Measurements from ENCODE around the gene TMEM208. TPM values are rescaled to one million over a fixed set of nuclear protein-coding genes. Genes with fewer than 3 reads are reported as not detected.
A peak's percentile ranks its signal among the peaks of the same experiment; 100 is the strongest.

TMEM208 gene
- total and polyA plus RNA-seq, 4 donors, result 22.1 to 196 (median 93.8) TPM

GRCh38 chr16:67230809-67231660, 4.1 kb downstream of the TMEM208 start:
- no peak for TF ChIP-seq CTCF (IDR thresholded peaks at IDR 0.05; ENCODE audit: control extremely low read depth, extremely low read depth)
- Histone ChIP-seq H3K36me3 (ENCODE audit: control insufficient read depth in 4 of 4, insufficient read depth in 4 of 4, low read length in 4 of 4) (peaks cover 11 to 67% (median 50%) of the 10 kb centered on the region in 4 donors), H3K27me3 (ENCODE audit: control insufficient read depth in 3 of 3, insufficient read depth in 3 of 3, low read length in 2 of 3) (no peaks in the 10 kb centered on the region), H3K9me3 (ENCODE audit: control insufficient read depth in 4 of 4, insufficient read depth in 3 of 4, low read length in 3 of 4) (no peaks in the 10 kb centered on the region), H3K4me1 (ENCODE audit: control insufficient read depth in 5 of 5, insufficient read depth in 5 of 5, low read length in 5 of 5) (peaks cover 2 to 12% (median 9%) of the 10 kb centered on the region in 5 donors), H3K27ac (ENCODE audit: low read depth in 1 of 2, low read length in 1 of 2) (peak overlapping the region in 1 of 2 donors; percentile 29), H3K4me3 (no peak overlapping the region), H3K9ac (ENCODE audit: insufficient read depth in 1 of 2, low read length in 2 of 2) (no peak overlapping the region)
- WGBS, 2 donors, result 88 to 95% methylated on average over 12 of the region's 12 CpGs
- ATAC-seq (ENCODE audit: insufficient read depth, low FRiP score) (no peak), DNase-seq (no peak)

- Histone ChIP-seq H3K27me3 (ENCODE audit: control insufficient read depth in 3 of 3, insufficient read depth in 3 of 3, low read length in 2 of 3) (no peaks in the 10 kb centered on the region), H3K9ac (ENCODE audit: insufficient read depth in 1 of 2, low read length in 2 of 2) (no peak overlapping the region), H3K4me1 (ENCODE audit: control insufficient read depth in 5 of 5, insufficient read depth in 5 of 5, low read length in 5 of 5) (peaks cover 0 to 1% (median 0%) of the 10 kb centered on the region in 5 donors), H3K4me3 (no peak overlapping the region), H3K9me3 (ENCODE audit: control insufficient read depth in 4 of 4, insufficient read depth in 3 of 4, low read length in 3 of 4) (no peaks in the 10 kb centered on the region), H3K27ac (ENCODE audit: low read depth in 1 of 2, low read length in 1 of 2) (no peak overlapping the region), H3K36me3 (ENCODE audit: control insufficient read depth in 4 of 4, insufficient read depth in 4 of 4, low read length in 4 of 4) (peaks cover 11 to 85% (median 69%) of the 10 kb centered on the region in 4 donors)
- 80 to 82% methylated on average over 7 of the region's 7 CpGs for WGBS, 2 donors
- DNase-seq (no peak), ATAC-seq (ENCODE audit: insufficient read depth, low FRiP score) (no peak)
- no peak for TF ChIP-seq CTCF (IDR thresholded peaks at IDR 0.05; ENCODE audit: control extremely low read depth, extremely low read depth)
These were observed 6.7 kb downstream of the TMEM208 start for GRCh38 chr16:67233596-67233995.

GRCh38 chr16:67234180-67234597, 7.3 kb downstream of the TMEM208 start:
- TF ChIP-seq CTCF (IDR thresholded peaks at IDR 0.05; ENCODE audit: control extremely low read depth, extremely low read depth), result no peak
- H3K4me3 ChIP-seq, result no peak overlapping the region
- no peaks in the 10 kb centered on the region for H3K9me3 ChIP-seq (ENCODE audit: control insufficient read depth in 4 of 4, insufficient read depth in 3 of 4, low read length in 3 of 4)
- H3K9ac ChIP-seq (ENCODE audit: insufficient read depth in 1 of 2, low read length in 2 of 2), result no peak overlapping the region
- H3K4me1 ChIP-seq (ENCODE audit: control insufficient read depth in 5 of 5, insufficient read depth in 5 of 5, low read length in 5 of 5), result peaks cover 0 to 2% (median 0%) of the 10 kb centered on the region in 5 donors
- no peak overlapping the region for H3K27ac ChIP-seq (ENCODE audit: low read depth in 1 of 2, low read length in 1 of 2)
- H3K36me3 ChIP-seq (ENCODE audit: control insufficient read depth in 4 of 4, insufficient read depth in 4 of 4, low read length in 4 of 4), result peaks cover 7 to 84% (median 71%) of the 10 kb centered on the region in 4 donors
- DNase-seq (no peak), ATAC-seq (ENCODE audit: insufficient read depth, low FRiP score) (no peak)
- no peaks in the 10 kb centered on the region for H3K27me3 ChIP-seq (ENCODE audit: control insufficient read depth in 3 of 3, insufficient read depth in 3 of 3, low read length in 2 of 3)
- 95 to 96% methylated on average over 10 of the region's 10 CpGs for WGBS, 2 donors

All from lung (tissue), 12 donors.